ENCODE measurements around the gene BIRC7.

DNA sequence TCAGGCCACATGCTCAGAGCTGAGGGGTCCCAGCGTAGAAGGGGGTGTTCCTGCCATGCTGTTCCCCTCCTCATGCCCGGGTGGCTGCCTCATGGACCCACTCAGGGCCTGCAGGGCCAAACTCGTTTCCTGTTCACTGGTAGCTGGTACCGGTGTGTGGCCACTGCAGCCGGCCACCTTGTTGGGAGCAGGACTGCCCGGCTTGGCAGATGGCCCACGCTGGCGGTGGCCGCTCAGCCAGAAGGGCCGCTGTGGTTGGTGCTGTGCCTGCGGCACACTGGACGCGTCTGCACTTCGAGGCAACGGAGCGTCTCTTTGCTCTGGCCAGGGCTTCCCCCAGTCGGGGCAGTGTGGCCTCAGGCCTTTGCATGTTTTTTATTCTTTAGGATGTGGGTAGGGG is 47.2 kb downstream of the BIRC7 start:
- TF ChIP-seq POLR2A (IDR thresholded peaks at IDR 0.05; ENCODE audit: low read depth, low read length) = no peak
- TF ChIP-seq POLR2AphosphoS5 (IDR thresholded peaks at IDR 0.05; ENCODE audit: low read depth, low read length) = no peak
- no peak for TF ChIP-seq POU2F2 (IDR thresholded peaks at IDR 0.05; ENCODE audit: low read depth, low read length)
